Neuronal stem cell (in vitro differentiated cells): Measurements from ENCODE around the gene LRP1.

Experiments
- DNase-seq: peaks from one replicate; pipeline ENCODE4 v3.0.0-alpha.2; 2013; ENCODE audit warnings: low spot score
- H2AFZ ChIP-seq: one replicate; pipeline ENCODE4 v1.6.1; 2013; ENCODE audit warnings: mild to moderate bottlenecking, low read length, inconsistent platforms
- H2AK5ac ChIP-seq: 2 replicates; pipeline ENCODE4 v1.6.1; 2013; ENCODE audit warnings: low read depth, mild to moderate bottlenecking, inconsistent platforms, low read length, moderate library complexity, mixed read lengths
- H2BK120ac ChIP-seq: 2 replicates; pipeline ENCODE4 v1.6.1; 2013; ENCODE audit warnings: low read depth, mild to moderate bottlenecking, inconsistent platforms, low read length, moderate library complexity, mixed read lengths
- H2BK12ac ChIP-seq: one replicate; pipeline ENCODE4 v1.6.1; 2013; ENCODE audit warnings: low read length, inconsistent platforms
- H2BK15ac ChIP-seq: 2 replicates; pipeline ENCODE4 v1.6.1; 2013; ENCODE audit warnings: mild to moderate bottlenecking, low read length, inconsistent platforms, mixed read lengths
- H2BK5ac ChIP-seq: one replicate; pipeline ENCODE4 v1.6.1; 2013; ENCODE audit warnings: inconsistent platforms, mild to moderate bottlenecking, low read length, moderate library complexity
- H3K14ac ChIP-seq: one replicate; pipeline ENCODE4 v1.6.1; 2013; ENCODE audit warnings: low read length, inconsistent platforms
- H3K18ac ChIP-seq: 2 replicates; pipeline ENCODE4 v1.6.1; 2013; ENCODE audit warnings: low read length, inconsistent platforms
- H3K23ac ChIP-seq: 2 replicates; pipeline ENCODE4 v1.6.1; 2013; ENCODE audit warnings: low read depth, mild to moderate bottlenecking, mixed read lengths, low read length, inconsistent platforms; ENCODE audit not compliant: poor library complexity
- H3K27ac ChIP-seq: replicated peaks from 3 replicates; pipeline ENCODE4 v1.5.1; 2013; ENCODE audit warnings: low read length, inconsistent platforms
- H3K27me3 ChIP-seq, 3 experiments: 2 replicates each; pipeline ENCODE4 v1.6.1; 2013; ENCODE audit warnings: low read length in 3 of 3, mild to moderate bottlenecking in 2 of 3, inconsistent platforms in 1 of 3, low read depth in 1 of 3, mixed read lengths in 1 of 3, moderate library complexity in 1 of 3; ENCODE audit not compliant: control insufficient read depth in 3 of 3, insufficient read depth in 3 of 3
- H3K36me3 ChIP-seq, 2 donors: replicated peaks in 1 of 2; 2 replicates each; pipeline ENCODE4 v1.6.1; 2013; ENCODE audit warnings: low read length in 2 of 2; ENCODE audit not compliant: control insufficient read depth in 2 of 2, insufficient read depth in 2 of 2
- H3K4ac ChIP-seq: 2 replicates; pipeline ENCODE4 v1.6.1; 2013; ENCODE audit warnings: inconsistent platforms, mild to moderate bottlenecking, low read length, moderate library complexity
- H3K4me1 ChIP-seq, 2 donors: 1 replicate in 1 of 2; 2 replicates in 1 of 2; pipeline ENCODE4 v1.6.1; 2013; ENCODE audit warnings: low read length in 2 of 2, low read depth in 1 of 2; ENCODE audit not compliant: control insufficient read depth in 2 of 2, insufficient read depth in 1 of 2
- H3K4me2 ChIP-seq: one replicate; pipeline ENCODE4 v1.6.1; 2013; ENCODE audit warnings: mild to moderate bottlenecking, low read length, inconsistent platforms; ENCODE audit not compliant: insufficient read depth, poor library complexity, severe bottlenecking
- H3K4me3 ChIP-seq, 2 donors: 2 replicates each; pipeline ENCODE4 v1.5.1; 2013; ENCODE audit warnings: low read length in 2 of 2, mild to moderate bottlenecking in 2 of 2, inconsistent platforms in 1 of 2, moderate library complexity in 1 of 2
- H3K79me1 ChIP-seq: one replicate; pipeline ENCODE4 v1.6.1; 2013; ENCODE audit warnings: low read depth, mild to moderate bottlenecking, inconsistent platforms, low read length, moderate library complexity
- H3K9ac ChIP-seq: one replicate; pipeline ENCODE4 v1.6.1; 2013; ENCODE audit warnings: mild to moderate bottlenecking, low read depth, low read length, inconsistent platforms; ENCODE audit not compliant: poor library complexity
- H3K9me3 ChIP-seq, 2 donors: replicated peaks in 1 of 2; 2 replicates each; pipeline versions ENCODE3 to v1.6.1; 2013; ENCODE audit warnings: low read length in 2 of 2, mild to moderate bottlenecking in 2 of 2, inconsistent platforms in 1 of 2, low read depth in 1 of 2, mixed read lengths in 1 of 2, moderate library complexity in 1 of 2; ENCODE audit not compliant: control insufficient read depth in 2 of 2, insufficient read depth in 1 of 2
- H4K8ac ChIP-seq: one replicate; pipeline ENCODE4 v1.6.1; 2013; ENCODE audit warnings: low read depth, mild to moderate bottlenecking, inconsistent platforms, low read length, moderate library complexity
- H4K91ac ChIP-seq: one replicate; pipeline ENCODE4 v1.6.1; 2013; ENCODE audit warnings: low read length, low read depth, mild to moderate bottlenecking, inconsistent platforms; ENCODE audit not compliant: poor library complexity
- WGBS, 2 donors: extraction: QIAGEN DNeasy Blood & Tissue Kit; methylation state at CpG; one replicate each; pipeline ENCODE4 v1.1.7; 2013; ENCODE audit warnings: missing lambda C conversion rate in 2 of 2, mixed read lengths in 1 of 2; ENCODE audit not compliant: insufficient read length in 2 of 2, insufficient replicate concordance in 1 of 2; ENCODE audit errors: extremely low coverage in 2 of 2; 5-methylcytosine and 5-hydroxymethylcytosine counted together

LRP1 gene

GRCh38 chr12:57183939-57184725 lies 55.8 kb downstream of the LRP1 start:
- no peak overlapping the region for H2AK5ac ChIP-seq
- no peak overlapping the region for H2AFZ ChIP-seq
- H3K9me3 ChIP-seq, result no peaks in the 10 kb centered on the region
- H3K27ac ChIP-seq, result no peak overlapping the region
- peak overlapping the region; percentile 55 for H3K9ac ChIP-seq
- peaks cover 72 to 96% of the 10 kb centered on the region in 2 donors for H3K36me3 ChIP-seq
- H2BK15ac ChIP-seq, result no peak overlapping the region
- no peak overlapping the region for H3K18ac ChIP-seq
- peak overlapping the region; percentile 19 for H2BK120ac ChIP-seq
- no peak for DNase-seq
- H3K27me3 ChIP-seq, result no peaks in the 10 kb centered on the region
- no peak overlapping the region for H3K4ac ChIP-seq
- no CpG with 5 or more reads among the region's 22 CpGs for WGBS, 2 donors
- H3K4me2 ChIP-seq, result no peak overlapping the region
- H4K8ac ChIP-seq, result no peak overlapping the region
- H2BK5ac ChIP-seq, result peak overlapping the region; percentile 61
- no peak overlapping the region for H2BK12ac ChIP-seq
- peak overlapping the region in 1 of 2 donors; percentile 33 for H3K4me3 ChIP-seq
- no peak overlapping the region for H3K23ac ChIP-seq
- no peak overlapping the region for H3K14ac ChIP-seq
- H3K4me1 ChIP-seq, result no peaks in the 10 kb centered on the region
- H4K91ac ChIP-seq, result no peak overlapping the region
- peaks cover 12% of the 10 kb centered on the region for H3K79me1 ChIP-seq

DNA sequence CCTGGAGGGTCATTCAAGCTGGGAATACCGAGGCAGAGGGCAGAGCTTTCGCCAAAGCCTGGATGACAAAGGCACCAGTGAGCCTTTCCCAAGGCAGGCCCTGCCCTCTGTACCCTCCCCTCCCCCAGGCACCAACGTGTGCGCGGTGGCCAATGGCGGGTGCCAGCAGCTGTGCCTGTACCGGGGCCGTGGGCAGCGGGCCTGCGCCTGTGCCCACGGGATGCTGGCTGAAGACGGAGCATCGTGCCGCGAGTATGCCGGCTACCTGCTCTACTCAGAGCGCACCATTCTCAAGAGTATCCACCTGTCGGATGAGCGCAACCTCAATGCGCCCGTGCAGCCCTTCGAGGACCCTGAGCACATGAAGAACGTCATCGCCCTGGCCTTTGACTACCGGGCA lies 57.1 kb downstream of the LRP1 start:
- Histone ChIP-seq H3K9ac (peak overlapping the region; percentile 24), H2AK5ac (no peak overlapping the region), H2AFZ (no peak overlapping the region), H2BK5ac (peak overlapping the region; percentile 4), H3K9me3 (no peaks in the 10 kb centered on the region), H3K4ac (no peak overlapping the region), H2BK12ac (no peak overlapping the region), H3K36me3 (peaks cover 69 to 96% of the 10 kb centered on the region in 2 donors), H3K79me1 (peaks cover 12% of the 10 kb centered on the region), H3K18ac (no peak overlapping the region), H3K4me2 (no peak overlapping the region), H3K14ac (peak overlapping the region; percentile 17), H2BK120ac (no peak overlapping the region), H2BK15ac (no peak overlapping the region), H3K4me3 (no peak overlapping the region), H3K23ac (peak overlapping the region; percentile 49), H4K8ac (no peak overlapping the region), H4K91ac (no peak overlapping the region), H3K27ac (no peak overlapping the region), H3K27me3 (no peaks in the 10 kb centered on the region), H3K4me1 (no peaks in the 10 kb centered on the region)
- no CpG with 5 or more reads among the region's 25 CpGs for WGBS, 2 donors
- no peak for DNase-seq

GRCh38 chr12:57185906-57186508 lies 57.7 kb downstream of the LRP1 start:
- DNase-seq, result no peak
- Histone ChIP-seq H2AK5ac (no peak overlapping the region), H2BK12ac (no peak overlapping the region), H3K27me3 (no peaks in the 10 kb centered on the region), H3K23ac (no peak overlapping the region), H3K9me3 (no peaks in the 10 kb centered on the region), H3K4me3 (no peak overlapping the region), H3K27ac (no peak overlapping the region), H3K4ac (no peak overlapping the region), H3K14ac (peak overlapping the region; percentile 17), H3K4me1 (no peaks in the 10 kb centered on the region), H3K18ac (no peak overlapping the region), H2BK120ac (no peak overlapping the region), H2BK15ac (no peak overlapping the region), H3K9ac (no peak overlapping the region), H4K91ac (no peak overlapping the region), H3K4me2 (no peak overlapping the region), H3K79me1 (peaks cover 11% of the 10 kb centered on the region), H2AFZ (no peak overlapping the region), H3K36me3 (peaks cover 69 to 96% of the 10 kb centered on the region in 2 donors), H4K8ac (no peak overlapping the region), H2BK5ac (no peak overlapping the region)
- no CpG with 5 or more reads among the region's 12 CpGs for WGBS, 2 donors
